Measurements from ENCODE around the gene FAM240A.
"Not testable (repeated sequence)": the region's sequence is repeated elsewhere in the genome, so short reads cannot be mapped to it uniquely, and the experiment has no call there.

The FAM240A gene

DNA sequence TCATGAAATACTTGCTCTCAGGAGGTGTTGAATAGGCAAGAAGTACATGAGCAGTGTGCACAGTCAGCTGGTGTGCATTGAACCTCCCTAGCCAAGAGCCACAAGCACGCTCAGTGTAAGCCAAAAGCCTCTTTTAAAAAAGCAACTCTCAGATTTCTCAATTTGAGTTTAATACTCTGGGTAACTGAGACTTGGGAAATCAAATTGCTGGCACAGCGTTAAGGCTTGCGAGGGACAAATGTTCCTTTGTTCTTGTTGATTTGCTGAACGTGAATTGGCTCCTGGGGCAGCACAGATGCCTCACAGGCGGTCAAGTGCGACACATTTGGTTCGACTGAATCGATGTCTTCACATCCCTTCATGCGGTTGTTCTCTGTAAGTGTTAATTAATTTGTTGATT is at the start of gene FAM240A:
FAM240A (plus strand) TSS at position 202 of the 400 bp plus-strand sequence; CDS start at position 361, 159 bp downstream.
- no peak for DNase-seq (ENCODE audit: low read depth)

DNA sequence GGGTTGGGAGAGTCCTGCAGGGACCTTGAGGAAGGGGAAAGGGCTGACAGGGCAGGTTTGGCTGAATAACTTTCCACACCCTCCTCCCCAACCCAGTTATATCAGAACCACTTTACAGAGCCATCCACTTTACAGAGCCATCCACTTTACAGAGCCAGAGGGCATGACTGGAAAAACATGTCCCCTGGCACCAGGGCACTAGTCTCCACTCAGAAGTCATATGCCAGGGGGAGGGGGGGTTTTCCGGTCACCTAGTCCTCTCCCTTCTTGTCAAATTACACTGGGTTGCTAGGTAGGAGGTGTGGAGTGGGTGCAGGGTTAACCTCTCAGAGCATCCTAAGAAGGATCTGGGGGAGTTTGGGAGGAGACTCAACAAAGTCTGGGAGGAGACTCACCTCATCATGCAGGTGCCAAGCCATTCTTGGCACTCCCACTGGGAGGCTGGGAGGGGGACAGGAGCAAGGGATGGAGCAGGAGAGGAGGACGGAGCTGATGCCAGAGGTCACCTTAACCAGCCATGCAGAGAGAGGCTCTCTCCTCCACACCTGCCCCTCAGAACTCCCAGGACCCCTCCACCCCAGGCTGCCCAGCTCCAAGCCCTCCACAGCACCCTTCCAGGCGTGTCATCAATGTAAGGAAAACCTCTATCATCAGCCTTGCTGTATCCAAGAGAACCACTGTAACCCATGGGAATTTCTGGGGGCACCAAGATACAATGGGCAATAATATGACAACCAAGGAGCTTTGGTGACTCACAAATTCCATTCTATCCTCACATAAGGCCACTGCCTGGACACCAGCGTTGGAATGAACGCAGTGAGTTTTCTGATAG is 47.9 kb upstream of the FAM240A start:
- DNase-seq (ENCODE audit: low read depth): no peak

DNA sequence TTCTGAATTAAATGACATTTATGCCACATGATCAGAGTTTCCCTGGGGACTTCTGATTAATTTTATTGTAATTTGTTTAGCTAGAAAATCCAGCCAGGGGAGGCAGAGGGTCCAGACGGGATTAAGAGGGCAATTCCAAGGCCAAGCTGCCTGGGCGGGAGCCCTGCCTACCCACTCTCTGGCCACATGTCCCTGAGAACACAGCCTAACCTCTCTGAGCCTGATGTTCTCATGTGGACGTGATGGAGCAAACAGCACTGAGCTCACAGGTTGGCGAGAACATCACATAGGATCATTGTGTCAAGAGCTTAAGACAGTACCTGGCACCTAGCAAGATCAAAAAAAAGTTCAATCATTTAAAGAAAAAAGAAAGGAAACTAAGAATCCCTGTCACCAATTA is 47.2 kb upstream of the FAM240A start:
- no peak for DNase-seq (ENCODE audit: low read depth)

DNA sequence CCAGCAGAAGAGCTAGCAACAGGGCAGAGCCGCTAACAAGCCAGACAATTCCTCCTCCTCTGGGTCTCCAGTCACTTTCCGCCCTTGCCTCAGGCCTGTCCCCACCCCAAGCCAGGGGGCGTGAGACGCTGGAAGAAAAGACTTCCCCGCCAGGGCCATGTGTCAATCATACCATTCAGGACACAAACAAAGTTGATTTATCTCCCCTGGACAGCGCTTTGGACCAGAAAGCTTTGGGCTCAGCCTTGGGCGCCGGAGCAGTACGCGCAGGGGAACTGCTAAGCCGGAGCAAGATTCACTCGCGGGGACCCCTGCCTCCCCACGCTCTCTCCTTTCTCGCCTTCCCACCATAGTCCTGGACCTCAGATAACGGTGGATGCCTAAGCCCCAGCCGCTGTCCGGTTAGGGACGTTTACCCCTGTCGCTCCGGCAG is 46.7 kb upstream of the FAM240A start:
- no peak for DNase-seq (ENCODE audit: low read depth)

DNA sequence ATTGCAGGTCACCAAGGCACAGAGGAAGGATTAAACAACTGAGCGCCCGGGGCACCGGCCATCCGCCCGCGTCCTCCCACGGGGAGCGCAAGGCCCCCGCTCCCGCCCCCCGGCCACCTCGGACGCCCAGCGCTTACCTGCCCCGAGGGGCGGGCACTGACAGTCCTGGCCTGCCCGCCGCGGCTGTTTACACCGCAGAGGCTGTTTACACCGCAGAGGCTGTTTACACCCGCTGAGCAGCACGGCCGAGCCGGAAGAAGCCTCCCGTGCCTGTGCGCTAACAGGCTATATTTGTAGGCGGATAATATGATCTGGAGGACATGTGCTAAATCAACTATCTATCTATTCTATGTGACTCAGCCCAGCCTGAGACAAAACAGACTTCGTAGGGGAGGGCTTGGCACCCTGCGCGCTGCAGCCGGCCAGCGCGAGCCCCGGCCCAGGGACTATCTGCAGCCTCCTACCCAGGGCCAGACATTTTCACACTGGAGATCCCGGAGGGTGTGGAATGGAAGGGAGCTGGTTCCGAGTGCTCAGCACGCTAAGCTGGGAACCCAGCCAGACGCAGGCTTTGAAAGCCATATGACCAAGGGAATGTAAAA is 46.2 kb upstream of the FAM240A start, which contains the start of gene LRRC2:
LRRC2 (minus strand) TSS at position 263 of the 602 bp plus-strand sequence. CDS start 14,711 bp downstream, outside the sequence.
- no peak for DNase-seq (ENCODE audit: low read depth)

DNA sequence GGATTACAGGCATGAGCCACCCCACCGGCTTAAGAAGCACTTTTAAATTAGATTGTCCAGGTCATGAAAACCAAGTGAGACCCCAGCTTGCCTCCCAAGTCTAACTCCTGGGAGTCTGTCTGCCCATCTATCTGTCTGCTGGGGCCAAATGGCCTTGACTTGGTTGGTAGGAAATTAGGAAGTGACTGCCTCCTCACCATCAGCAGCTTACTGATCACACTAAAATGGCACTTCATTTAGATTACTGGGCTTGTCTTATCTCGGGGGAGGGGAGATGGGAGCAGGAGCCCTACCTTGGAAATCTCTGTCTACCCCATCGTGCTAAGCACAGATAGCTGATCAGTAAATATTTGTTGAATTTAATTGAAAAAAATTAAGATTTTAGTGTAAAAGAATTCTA is 40.6 kb upstream of the FAM240A start:
- no peak for DNase-seq (ENCODE audit: low read depth)

DNA sequence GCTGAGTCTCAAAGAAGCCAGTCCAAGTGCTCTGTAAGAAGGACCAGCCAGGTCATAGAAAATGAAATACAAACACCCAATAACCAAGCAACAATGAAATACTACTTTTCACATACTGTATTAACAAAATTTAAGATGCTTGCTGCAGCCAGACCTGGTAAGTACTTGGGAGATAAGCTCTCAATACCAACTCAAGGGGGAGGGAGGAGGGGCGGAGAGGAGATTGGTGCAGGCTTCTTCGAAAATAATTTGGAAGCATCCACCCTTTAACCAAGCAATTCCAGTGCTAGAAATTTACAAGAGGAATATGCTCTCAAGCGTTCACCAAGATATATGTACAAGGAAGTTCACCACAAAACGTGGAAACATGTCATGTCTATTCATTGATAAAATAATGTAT is 38.6 kb upstream of the FAM240A start:
- no peak for DNase-seq (ENCODE audit: low read depth)

DNA sequence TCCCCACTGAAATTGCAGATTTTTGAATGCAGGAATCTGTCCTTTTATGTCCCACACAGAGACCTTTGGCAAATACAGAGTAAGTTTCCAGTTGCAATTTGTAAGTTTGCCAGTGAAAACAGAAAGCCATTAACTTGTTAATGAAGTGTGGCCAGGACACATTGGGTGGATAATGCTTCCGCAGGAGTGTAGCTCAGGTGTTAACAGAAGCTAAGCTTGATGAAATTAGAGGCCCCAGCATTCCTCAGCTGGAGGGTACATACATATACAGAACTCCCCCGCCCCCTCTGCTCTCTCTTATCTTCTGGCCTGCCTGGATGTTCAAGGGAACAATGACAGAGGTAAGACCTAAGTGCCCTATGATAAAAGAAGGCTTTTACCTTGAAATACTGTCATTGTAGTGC is 38.1 kb upstream of the FAM240A start:
- no peak for DNase-seq (ENCODE audit: low read depth)

DNA sequence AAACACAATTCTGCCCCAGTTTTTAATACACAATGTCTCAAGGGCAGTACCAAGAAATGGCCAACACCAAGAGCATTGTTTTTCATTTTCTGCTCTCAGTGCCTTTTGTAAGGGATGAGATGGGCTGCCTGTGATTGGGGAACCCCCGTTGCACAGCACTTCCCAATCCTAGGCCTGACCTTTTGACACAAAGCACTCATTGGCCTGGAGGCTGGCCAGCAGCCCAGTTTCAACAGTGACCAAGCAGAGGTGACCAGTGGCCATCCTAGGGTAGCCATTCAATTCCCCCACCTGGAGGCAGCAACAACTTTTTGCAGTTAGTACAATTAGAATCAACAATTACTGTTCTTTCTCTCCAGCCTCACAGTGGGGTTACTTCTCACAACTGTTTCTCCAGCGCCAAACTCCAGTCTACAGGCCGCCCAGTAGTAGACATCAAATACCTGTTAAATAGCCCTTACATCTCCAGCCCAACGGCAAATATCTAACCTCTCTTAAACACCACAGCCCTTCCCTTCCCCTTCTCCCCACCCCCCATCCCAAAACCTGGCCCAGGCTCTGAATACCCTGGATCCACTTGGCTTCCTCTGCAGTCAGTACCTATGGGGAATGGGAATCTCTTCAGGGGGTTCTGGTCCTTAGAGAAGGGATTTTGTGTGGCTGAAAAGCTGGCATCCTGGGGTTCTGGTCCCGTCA is 37.3 kb upstream of the FAM240A start:
- no peak for DNase-seq (ENCODE audit: low read depth)

DNA sequence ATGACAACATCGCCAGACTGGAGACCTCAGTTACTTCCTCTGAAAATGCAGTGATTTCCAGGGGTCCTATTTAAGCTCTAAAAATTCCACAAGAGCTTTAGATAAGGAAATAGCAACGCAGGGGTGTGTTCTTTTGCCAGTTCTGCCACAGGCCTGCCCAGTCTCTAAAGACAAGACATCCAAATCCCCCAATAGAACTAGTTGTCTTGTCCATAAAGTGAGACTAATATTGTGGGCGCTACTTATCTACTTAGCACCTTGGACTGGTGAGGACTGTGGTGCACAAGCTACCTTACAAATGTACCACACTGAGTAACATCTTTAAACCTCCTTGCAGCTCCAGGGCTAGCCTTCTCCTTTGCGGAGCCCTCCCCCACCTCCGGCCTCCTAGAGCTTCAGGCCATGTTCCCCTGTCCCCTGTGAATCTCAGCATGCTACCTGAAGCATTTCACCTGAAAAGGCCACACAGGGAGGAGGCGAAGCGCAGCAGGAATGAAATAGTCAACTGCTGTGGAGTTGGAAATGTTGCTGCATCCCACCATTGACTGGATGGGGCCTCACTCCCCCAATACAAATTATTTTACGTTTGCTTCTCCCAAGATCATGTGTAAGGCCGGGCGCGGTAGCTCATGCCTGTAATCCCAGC is 36.6 kb upstream of the FAM240A start:
- DNase-seq (ENCODE audit: low read depth): no peak

DNA sequence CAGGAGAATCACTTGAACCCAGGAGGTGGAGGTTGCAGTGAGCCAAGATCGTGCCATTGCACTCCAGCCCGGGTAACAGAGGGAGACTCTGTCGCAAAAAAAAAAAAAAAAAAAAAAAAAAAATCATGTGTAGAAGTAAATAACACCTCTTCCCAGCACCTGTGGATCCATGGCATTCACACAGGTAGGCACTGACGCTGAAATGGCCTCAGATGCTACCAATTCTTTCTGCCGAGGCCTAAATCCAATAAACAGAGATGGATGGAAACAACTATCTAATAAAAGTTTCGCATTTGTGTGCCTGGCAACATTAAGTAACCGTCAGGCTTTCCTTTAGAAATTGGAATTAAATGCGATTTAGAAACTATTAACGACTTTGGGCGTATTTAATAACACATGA is 35.9 kb upstream of the FAM240A start:
- DNase-seq (ENCODE audit: low read depth): no peak

DNA sequence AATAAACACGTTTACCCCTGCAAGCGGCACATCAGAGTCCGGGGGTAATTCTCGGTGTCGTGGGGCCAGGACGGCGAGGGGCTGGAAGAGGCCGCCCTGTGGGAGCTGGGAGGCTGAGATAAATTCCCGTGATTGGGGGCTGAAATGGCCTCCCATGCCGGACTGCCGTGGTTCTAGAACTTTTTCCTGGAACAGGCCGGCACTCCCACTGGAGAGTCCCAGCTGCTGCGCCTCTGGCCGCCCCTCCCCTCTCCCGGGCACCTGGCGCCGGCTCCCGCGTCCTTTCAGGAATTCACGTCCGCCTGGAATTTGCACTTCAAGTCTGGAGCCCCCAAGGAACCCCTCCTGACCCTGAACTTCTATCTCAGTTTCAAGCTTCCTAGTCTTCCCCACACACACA is 35.4 kb upstream of the FAM240A start:
- no peak for DNase-seq (ENCODE audit: low read depth)

DNA sequence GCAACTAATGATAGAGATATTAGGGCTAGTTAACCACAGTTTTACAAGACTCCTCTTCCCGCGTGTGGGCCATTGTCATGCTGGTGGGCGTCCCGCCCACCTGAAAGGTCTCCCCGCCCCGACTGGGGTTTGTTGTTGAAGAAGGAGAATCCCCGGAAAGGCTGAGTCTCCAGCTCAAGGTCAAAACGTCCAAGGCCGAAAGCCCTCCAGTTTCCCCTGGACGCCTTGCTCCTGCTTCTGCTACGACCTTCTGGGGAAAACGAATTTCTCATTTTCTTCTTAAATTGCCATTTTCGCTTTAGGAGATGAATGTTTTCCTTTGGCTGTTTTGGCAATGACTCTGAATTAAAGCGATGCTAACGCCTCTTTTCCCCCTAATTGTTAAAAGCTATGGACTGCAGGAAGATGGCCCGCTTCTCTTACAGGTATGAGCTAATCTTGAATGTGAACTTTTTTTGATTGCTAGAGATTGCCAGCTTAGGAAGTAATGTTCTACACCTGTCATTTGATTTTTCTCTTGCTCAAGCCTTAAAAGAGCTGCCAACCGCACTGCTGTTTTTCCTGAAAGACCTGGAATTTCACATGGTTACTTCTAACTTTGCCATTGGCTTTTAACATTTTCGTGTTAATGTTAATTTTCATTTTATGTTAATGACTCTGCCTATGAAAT is 34.6 kb upstream of the FAM240A start:
- DNase-seq (ENCODE audit: low read depth): not testable (repeated sequence)

DNA sequence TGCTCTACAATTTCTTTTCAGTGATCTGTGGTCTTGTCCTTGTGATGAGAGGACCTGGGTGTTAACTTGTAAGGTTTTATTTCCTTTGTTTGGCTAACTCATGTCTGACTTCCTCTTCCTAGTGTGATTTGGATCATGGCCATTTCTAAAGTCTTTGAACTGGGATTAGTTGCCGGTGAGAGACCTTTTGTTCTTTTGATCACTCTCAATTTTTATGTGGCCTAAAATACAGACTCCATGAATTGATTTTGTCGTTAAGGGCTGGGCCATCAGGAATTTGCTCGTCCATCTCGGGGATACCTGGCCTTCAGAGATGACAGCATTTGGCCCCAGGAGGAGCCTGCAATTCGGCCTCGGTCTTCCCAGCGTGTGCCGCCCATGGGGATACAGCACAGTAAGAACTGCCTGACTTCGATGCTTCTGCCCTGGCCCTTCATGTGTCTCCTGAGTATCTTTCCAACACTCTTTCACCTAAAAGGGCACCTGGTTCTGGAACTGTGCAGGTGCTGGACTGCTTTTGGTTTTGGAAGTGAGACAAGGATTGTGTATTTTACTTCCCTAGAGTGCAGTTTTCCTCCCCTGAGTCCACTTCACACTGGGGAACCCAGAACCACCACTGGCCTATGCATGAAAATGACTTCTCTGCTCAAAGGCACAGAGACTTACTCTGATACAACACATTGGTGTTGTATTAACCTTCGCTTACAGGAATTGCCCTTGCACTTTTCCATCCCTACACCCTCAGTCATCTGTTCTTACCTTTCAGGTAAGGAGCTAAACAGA is 33.2 kb upstream of the FAM240A start:
- no peak for DNase-seq (ENCODE audit: low read depth)

DNA sequence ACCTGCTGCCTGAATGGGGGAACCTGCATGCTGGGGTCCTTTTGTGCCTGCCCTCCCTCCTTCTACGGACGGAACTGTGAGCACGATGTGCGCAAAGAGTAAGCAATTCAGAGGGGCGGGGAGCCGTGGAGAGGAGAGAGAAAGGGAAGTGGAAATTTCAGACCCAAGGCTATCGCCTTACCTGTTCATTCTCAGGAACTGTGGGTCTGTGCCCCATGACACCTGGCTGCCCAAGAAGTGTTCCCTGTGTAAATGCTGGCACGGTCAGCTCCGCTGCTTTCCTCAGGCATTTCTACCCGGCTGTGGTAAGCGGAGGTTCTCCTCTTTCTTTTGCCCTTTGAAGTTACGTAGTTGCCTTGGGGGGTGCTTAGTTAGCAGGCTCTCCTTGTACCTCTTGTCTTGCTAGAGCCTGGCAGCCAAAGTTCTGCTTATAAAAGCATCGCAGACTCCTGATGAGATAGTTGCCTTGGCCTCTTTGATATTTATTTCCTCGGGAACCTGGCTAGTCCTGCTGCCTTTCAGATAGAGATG is 32.5 kb upstream of the FAM240A start:
- no peak for DNase-seq (ENCODE audit: low read depth)

DNA sequence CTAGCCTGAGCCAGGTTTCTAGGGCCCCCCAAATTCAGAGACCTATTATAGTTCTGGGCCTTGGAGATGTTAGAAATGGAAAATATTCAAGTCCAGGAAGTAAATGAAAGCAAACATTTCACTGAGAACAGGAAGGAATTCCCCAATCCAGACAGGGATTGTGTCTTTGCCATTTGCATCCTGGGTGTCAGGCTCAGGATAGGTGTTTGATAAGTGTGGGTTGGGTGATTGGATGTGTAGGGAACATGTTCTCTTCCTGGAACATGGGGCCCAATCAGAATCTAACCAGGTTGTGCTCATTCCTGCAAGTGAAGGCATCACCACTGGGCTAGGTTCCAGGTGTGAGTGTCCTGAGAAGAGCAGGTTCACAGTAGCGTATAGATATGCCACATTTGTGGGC is 31.6 kb upstream of the FAM240A start:
- no peak for DNase-seq (ENCODE audit: low read depth)

DNA sequence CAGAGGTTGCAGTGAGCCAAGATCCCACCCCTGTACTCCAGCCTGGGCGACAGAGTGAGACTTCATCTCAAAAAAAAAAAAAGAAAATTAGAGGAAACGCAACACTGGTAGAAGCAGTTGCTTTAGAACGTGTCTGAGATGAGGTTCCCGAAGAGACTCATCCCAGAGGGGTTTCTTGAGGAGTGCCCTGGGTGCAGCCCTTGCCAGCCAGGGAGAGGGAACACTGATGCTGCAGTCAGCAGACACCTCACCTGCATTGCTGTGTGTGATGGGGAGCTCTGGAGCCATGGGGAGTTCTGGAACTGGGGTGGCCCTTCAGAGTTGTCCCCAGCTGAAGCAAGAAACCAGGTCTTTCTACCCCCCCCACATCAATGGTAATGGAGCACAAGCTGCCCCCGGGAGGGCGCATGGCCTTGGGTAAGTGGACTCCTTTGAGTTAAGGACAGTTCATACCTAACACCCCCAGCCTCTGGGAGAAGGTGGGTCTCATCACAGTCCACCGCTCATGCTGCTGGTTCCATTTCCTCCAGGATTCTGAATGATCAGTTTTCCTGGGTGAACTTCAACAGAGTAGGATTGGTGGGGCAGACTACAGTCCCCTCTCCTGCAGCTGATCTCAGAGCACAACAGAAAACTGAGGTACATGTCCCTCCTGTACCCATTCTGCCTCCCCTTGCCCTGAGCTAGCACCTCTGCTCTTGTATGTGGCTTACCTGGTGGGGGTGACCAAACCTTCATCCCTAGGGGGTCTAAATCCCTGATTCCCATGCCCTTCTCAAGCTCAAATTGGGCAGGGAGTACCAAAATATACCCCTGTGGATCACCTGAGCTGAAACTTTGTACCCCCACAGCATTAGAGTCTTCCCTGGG is 27.5 kb upstream of the FAM240A start:
- DNase-seq (ENCODE audit: low read depth): no peak

DNA sequence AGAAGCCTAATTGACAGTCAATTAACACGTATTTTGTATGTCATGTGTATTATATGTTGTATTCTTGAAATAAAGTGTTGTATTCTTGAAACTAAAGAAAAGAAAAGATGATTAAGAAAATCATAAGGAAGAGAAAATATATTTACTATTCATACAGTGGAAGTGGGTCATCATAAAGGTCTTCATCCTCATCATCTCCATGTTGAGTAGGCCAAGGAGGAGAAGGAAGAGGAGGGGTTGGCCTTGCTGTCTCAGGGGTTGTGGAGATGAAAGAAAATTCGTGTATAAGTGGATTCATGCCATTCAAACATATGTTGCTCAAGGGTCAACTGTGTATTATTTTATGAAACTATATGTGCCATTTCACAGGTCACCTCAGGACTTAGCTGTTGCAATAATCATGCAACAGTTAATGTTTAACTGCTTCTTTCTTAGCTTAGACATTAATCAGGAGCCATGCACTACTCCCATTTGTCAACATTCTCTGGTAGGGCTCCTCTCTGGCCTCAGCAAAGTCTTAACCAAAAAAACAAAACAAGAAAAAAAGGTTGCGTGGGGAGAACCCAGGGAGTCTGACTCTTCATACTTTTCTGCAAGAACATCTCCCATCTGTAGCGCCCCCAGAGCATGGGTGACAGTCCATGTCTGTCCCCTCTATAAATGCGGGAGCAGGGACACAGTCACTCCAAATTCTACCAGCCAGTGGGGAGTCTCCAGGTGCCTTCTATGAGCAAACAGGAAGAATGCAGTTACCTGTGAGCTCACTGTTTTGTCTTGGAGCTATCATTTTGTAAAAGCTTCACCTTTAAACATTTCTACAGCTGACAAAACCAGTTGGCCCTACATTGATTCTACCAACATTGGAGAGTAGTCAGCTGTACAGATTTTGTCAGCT is 26.3 kb upstream of the FAM240A start:
- DNase-seq (ENCODE audit: low read depth): no peak

All from stimulated activated CD8-positive, alpha-beta memory T cell treated with anti-CD3 and anti-CD28 coated beads, Interleukin-12 subunit alpha, Interleukin-12 subunit beta, amount 100 ng/mL, for 4 hours (primary cell).